ENCODE data around the gene SFXN3. TPM values are rescaled to one million over a fixed set of nuclear protein-coding genes. Genes with fewer than 3 reads are reported as not detected.

SFXN3 gene
- total and polyA plus RNA-seq, 10 of the 15 experiments (the other 5 are each of a cell fraction or from before 2014, with no cell fraction given): 0.05 to 11.3 (median 1.2) TPM

GRCh38 chr10:101014230-101014884, 16.7 kb upstream of the SFXN3 start:
- H3K27ac ChIP-seq (ENCODE audit: control insufficient read depth, insufficient read depth): no peak overlapping the region
- intact Hi-C loops (cut with micrococcal nuclease; ENCODE audit: unreplicated experiment) (loop anchor here (1.0 kb wide), 1 partner anchor 45 kb away; the partner anchor contains the start of gene SEMA4G), in situ Hi-C loops (cut with MboI) (no loop called here)
- no peak for DNase-seq (ENCODE audit: low read depth, low spot score)
- ChIA-PET CTCF (interaction anchor here (0.7 to 6.8 kb wide), 37 partner anchors 10 to 580 kb away, joined by 3 to 91 read pairs (median 5); partner anchors contain the start of genes KAZALD1, LZTS2, MRPL43 and PDZD7), POLR2A (interaction anchor here (0.6 to 1.9 kb wide), 2 partner anchors 17 to 108 kb away, joined by 3 to 11 read pairs; no protein-coding TSS in a partner anchor), SMC1A (ENCODE audit: uncharacterized antibody, unreplicated experiment) (interaction anchor here (0.6 to 2.4 kb wide), 8 partner anchors 11 to 271 kb away, joined by 3 to 9 read pairs (median 4); no protein-coding TSS in a partner anchor), RAD21 (ENCODE audit: unreplicated experiment) (interaction anchor here (0.6 to 3.2 kb wide), 15 partner anchors 10 to 446 kb away, joined by 3 to 26 read pairs (median 4); partner anchors contain the start of genes LZTS2, MRPL43, SEMA4G and TWNK)
- 19% methylated on average over 11 of the region's 11 CpGs for WGBS (ENCODE audit: insufficient coverage, insufficient replicate concordance, low lambda C conversion rate, missing lambda C conversion rate)
- no peaks in the 10 kb centered on the region for H3K79me2 ChIP-seq (ENCODE audit: control insufficient read depth, insufficient read depth, low read length)
- peaks cover 10% of the 10 kb centered on the region in 2 experiments for H3K27me3 ChIP-seq (replicated peaks in 1 of 2; ENCODE audit: control insufficient read depth in 2 of 2, insufficient read depth in 2 of 2, low read length in 1 of 2)
- peaks cover 11% of the 10 kb centered on the region for H3K4me1 ChIP-seq (ENCODE audit: control insufficient read depth, insufficient read depth, low read length)
- FAIRE-seq: peak; percentile 89
- H3K9me3 ChIP-seq (replicated peaks; ENCODE audit: control insufficient read depth, insufficient read depth, low read length): no peaks in the 10 kb centered on the region
- no peak overlapping the region for H3K4me2 ChIP-seq (ENCODE audit: control insufficient read depth, insufficient read depth)
- no peaks in the 10 kb centered on the region for H3K36me3 ChIP-seq (ENCODE audit: control insufficient read depth in 2 of 2, insufficient read depth in 2 of 2, low read length in 1 of 2)
- H4K20me1 ChIP-seq (ENCODE audit: control insufficient read depth, insufficient read depth): no peaks in the 10 kb centered on the region
- peak; percentile 65 for ATAC-seq
- H3K9ac ChIP-seq (ENCODE audit: control insufficient read depth, insufficient read depth, low read length): no peak overlapping the region
- no TSS peak for BruUV-seq (replicated peaks)
- no peak overlapping the region for H2AFZ ChIP-seq (ENCODE audit: control insufficient read depth, low read depth, low read length)
- TF ChIP-seq, protein P1, sequence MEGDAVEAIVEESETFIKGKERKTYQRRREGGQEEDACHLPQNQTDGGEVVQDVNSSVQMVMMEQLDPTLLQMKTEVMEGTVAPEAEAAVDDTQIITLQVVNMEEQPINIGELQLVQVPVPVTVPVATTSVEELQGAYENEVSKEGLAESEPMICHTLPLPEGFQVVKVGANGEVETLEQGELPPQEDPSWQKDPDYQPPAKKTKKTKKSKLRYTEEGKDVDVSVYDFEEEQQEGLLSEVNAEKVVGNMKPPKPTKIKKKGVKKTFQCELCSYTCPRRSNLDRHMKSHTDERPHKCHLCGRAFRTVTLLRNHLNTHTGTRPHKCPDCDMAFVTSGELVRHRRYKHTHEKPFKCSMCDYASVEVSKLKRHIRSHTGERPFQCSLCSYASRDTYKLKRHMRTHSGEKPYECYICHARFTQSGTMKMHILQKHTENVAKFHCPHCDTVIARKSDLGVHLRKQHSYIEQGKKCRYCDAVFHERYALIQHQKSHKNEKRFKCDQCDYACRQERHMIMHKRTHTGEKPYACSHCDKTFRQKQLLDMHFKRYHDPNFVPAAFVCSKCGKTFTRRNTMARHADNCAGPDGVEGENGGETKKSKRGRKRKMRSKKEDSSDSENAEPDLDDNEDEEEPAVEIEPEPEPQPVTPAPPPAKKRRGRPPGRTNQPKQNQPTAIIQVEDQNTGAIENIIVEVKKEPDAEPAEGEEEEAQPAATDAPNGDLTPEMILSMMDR (IDR thresholded peaks at IDR 0.05 in 2 of 3, conservative IDR thresholded peaks at IDR 0.05 in 1 of 3; ENCODE audit: control insufficient read depth in 2 of 3, extremely low read depth in 1 of 3, insufficient read depth in 1 of 3, low read depth in 3 of 3, low read length in 3 of 3): peak; percentile 94 to 97 (median 95)
- TF ChIP-seq ETV6 (conservative IDR thresholded peaks at IDR 0.05 in 1 of 2, IDR thresholded peaks at IDR 0.05 in 1 of 2; ENCODE audit: borderline replicate concordance in 1 of 2, low read depth in 1 of 2): no peak
- TF ChIP-seq IKZF1 (conservative IDR thresholded peaks at IDR 0.05): peak; percentile 35; the same call in 1 of the 2 replicates
- no peak for TF ChIP-seq SUZ12 (IDR thresholded peaks at IDR 0.05; ENCODE audit: unreplicated experiment)
- TF ChIP-seq SMAD1 (IDR thresholded peaks at IDR 0.05; ENCODE audit: low read depth, partially characterized antibody): no peak
- peak; percentile 68; the same call in 1 of the 2 replicates for TF ChIP-seq SMC3 (IDR thresholded peaks at IDR 0.05; ENCODE audit: borderline replicate concordance, low read length)
- TF ChIP-seq BHLHE40 (IDR thresholded peaks at IDR 0.05; ENCODE audit: borderline replicate concordance in 1 of 2, low read depth in 2 of 2, low read length in 1 of 2): peak in 1 of 2 experiments; percentile 52; a peak in 2 of 4 replicates
- peak; percentile 76 for TF ChIP-seq RAD21 (IDR thresholded peaks at IDR 0.05; ENCODE audit: insufficient read depth, low read depth, low read length)
- TF ChIP-seq YY1 (IDR thresholded peaks at IDR 0.05; ENCODE audit: low read depth, low read length): 0 out of 2 replicates have a peak, but pooled peaks have one; percentile 14
- no peak for TF ChIP-seq HDAC2 (IDR thresholded peaks at IDR 0.05)
- no peak overlapping the region for H3K4me3 ChIP-seq
